GM12892 (cell line): ENCODE results near the gene SFXN5.

Experiments
- POLR2A ChIP-seq: IDR thresholded peaks from 2 replicates; pipeline ENCODE4 v1.6.1; 2011; ENCODE audit warnings: low read depth, low read length, control low read depth
- POLR2AphosphoS5 ChIP-seq: IDR thresholded peaks from 2 replicates; pipeline ENCODE4 v1.6.1; 2011; ENCODE audit warnings: low read depth, low read length, control low read depth

- no peak for TF ChIP-seq POLR2AphosphoS5
- TF ChIP-seq POLR2A = no peak
These were observed 20.2 kb upstream of the SFXN5 start for GRCh38 chr2:73091696-73092095.
